Esophagus squamous epithelium (tissue), 4 donors: ENCODE measurements around the gene TSPYL4.

ENCODE experiments used
- POLR2A ChIP-seq, 4 donors: fragments of 450-650 bp; IDR thresholded peaks; one replicate each; pipeline ENCODE4 v1.6.1; 2017; ENCODE audit warnings: antibody characterized with exemption in 4 of 4, mild to moderate bottlenecking in 4 of 4, moderate library complexity in 3 of 4
- TF ChIP-seq, protein P1 (sequence below), 6 experiments: fragments of 450-650 bp in 4 of 6; fragments of 200-600 bp in 2 of 6; sonication (generic) in 2 of 6; IDR thresholded peaks; one replicate each; pipeline ENCODE4 v1.5.1; 2016 to 2019; ENCODE audit warnings: antibody characterized with exemption in 6 of 6, mild to moderate bottlenecking in 4 of 6, moderate library complexity in 4 of 6

DNA sequence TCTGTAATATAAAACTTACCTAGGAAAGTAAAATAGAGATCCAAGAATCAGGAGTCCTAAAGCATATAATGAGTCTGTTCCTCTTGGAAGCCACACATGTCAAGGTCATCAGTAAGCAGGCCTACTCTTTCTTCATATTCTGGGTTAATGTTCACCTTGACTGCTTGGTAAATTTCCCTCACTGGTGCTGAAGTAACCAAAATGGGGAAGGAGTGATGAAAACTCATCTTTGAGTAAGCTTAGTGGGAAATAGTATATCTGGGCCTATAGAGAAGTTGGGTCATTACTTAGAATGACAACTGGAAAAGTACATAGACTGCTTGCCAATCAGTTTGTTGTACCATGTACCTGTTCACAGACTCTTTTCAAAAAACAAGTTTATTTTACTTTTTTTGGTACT is 6.6 kb downstream of the TSPYL4 start:
- TF ChIP-seq, protein P1, sequence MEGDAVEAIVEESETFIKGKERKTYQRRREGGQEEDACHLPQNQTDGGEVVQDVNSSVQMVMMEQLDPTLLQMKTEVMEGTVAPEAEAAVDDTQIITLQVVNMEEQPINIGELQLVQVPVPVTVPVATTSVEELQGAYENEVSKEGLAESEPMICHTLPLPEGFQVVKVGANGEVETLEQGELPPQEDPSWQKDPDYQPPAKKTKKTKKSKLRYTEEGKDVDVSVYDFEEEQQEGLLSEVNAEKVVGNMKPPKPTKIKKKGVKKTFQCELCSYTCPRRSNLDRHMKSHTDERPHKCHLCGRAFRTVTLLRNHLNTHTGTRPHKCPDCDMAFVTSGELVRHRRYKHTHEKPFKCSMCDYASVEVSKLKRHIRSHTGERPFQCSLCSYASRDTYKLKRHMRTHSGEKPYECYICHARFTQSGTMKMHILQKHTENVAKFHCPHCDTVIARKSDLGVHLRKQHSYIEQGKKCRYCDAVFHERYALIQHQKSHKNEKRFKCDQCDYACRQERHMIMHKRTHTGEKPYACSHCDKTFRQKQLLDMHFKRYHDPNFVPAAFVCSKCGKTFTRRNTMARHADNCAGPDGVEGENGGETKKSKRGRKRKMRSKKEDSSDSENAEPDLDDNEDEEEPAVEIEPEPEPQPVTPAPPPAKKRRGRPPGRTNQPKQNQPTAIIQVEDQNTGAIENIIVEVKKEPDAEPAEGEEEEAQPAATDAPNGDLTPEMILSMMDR (IDR thresholded peaks at IDR 0.05), result no peak
- no peak for TF ChIP-seq POLR2A (IDR thresholded peaks at IDR 0.05)
